GM18909 (cell line): ENCODE measurements around the gene SPARC.
"Not testable (repeated sequence)": the region's sequence is repeated elsewhere in the genome, so short reads cannot be mapped to it uniquely, and the experiment has no call there.

ENCODE experiments used
- ATAC-seq: cut with Tn5 transposase; IDR thresholded peaks from one replicate; pipeline ENCODE4 v1.9.1; 2021; ENCODE audit warnings: mild to moderate bottlenecking; ENCODE audit not compliant: unreplicated experiment, poor library complexity

SPARC gene

DNA sequence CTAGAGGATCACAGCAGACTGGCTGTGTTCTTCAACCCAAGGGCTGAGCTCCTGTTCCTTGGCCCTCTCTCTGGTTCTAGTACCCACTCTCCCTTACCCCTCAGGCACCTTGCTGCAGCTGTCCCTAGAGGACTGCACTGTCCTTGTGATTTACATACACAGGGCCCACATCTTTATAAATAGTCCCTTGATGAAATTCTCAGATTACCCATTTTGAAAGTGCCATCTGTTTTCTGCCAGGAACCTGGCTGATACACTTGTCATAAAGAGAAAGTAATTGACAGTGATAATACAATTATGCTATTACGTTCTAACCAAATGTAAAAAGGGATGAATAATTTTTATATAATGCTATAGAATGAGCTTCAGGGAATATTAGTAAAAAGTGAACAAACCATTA lies 16.5 kb upstream of the SPARC start:
- ATAC-seq = peak; percentile 93

DNA sequence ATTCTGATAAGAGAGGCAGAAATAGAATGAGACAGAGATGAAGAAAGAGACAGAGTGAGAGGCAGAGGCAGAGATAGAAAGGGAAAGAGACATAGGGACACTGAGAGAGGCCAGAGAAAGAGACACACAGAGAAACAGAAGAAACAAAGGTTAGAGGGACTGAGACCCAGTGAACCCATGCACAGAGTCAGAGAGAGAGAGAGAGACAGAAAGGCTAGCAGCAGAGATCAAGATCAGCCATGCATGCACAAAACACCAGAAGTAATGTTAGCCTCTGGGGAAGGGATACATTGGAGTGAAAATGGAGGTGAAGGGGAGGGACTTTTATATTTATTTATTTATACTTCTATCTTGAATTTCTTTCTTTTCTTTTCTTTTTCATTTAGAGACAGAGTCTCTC lies 14.1 kb upstream of the SPARC start:
- ATAC-seq = peak; percentile 49

DNA sequence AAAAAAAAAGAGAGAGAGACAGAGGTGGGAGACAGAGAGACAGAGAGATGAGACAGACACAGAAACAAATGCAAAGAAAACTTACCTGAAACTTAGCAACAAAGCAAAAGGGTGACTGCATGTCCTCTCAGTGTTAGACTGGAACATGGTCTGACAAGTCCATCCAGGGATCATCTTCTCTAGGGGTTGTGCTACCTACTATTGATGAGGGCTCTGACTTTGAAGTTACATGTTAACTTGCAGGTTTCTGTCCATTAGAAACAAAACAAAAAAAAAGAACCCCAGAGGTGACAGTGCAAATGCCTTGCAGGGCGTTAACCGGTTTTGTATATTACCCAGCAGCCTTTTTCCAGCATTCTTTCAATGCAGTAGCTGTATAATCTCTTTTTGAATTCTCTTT lies 13.6 kb upstream of the SPARC start:
- peak; percentile 38 for ATAC-seq

DNA sequence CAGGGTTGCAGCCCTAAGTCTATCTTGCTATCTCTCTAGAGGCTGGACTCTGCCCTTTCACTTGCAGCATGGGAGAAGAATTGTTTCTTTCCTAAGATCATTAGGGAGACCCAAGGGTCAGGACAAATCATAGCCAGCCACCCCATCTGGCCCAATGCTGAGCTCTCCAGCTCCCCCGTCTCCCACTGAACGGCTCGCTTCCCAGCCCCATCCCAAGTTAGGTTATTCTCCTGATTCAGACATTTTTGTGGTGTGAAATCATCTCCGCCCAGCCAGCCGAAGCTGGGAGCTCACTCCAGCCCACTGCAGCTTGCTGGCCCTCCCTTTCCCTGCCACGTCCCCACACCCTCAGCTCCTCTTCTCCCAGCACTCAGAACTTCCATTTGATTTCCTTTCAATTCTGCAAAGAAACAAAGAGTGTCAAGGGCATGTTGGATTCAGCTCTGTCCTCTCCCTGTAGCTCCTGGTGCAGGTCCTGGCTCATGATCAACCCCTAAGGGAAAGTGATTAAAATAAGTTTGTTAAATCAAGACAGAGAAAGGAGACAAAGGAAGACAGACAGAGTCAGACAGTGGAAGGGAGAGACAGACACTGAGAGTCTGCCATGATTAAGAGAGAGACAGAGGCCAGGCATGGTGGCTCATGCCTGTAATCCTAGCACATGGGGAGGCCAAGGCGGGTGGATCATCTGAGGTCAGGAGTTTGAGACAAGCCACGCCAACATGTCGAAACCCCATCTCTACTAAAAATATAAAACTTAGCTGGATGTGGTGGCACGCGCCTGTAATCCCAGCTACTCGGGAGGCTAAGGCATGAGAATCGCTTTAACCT lies 12.6 kb upstream of the SPARC start:
- ATAC-seq = no peak

DNA sequence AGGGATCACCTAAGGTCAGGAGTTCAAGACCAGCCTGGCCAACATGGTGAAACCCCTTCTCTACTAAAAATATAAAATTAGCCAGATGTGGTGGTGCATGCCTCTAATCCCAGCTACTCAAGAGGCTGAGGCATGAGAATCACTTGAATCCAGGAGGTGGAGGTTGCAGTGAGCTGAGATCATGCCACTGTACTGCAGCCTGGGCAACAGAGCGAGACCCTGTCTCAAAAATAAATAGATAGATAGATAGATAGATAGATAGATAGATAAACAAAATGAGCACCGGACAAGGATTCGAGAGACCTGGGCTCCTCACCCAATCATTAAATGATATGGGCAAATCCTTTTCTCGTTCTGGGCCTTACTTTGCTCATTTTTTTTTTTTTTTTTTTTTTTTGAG lies 11.4 kb upstream of the SPARC start:
- not testable (repeated sequence) for ATAC-seq

DNA sequence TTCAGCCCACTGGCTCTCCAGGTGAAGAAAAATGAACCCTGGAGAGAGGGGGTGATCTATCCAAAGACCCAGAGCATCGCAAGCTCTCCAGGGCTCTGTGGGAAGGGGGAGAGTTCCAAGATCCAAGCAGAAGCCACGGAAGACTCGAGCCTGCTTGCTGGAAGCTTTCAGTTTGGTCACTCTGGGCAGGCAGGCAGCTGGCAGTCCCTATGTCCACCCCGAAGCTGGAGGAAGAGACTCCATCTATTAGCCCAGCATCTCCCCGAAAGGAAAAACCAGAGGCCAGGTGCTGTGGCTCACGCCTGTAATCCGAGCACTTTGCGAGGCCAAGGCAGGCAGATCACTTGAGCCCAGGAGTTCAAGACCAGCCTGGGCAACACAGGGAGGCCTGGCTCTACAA lies 10.7 kb upstream of the SPARC start:
- ATAC-seq = no peak

DNA sequence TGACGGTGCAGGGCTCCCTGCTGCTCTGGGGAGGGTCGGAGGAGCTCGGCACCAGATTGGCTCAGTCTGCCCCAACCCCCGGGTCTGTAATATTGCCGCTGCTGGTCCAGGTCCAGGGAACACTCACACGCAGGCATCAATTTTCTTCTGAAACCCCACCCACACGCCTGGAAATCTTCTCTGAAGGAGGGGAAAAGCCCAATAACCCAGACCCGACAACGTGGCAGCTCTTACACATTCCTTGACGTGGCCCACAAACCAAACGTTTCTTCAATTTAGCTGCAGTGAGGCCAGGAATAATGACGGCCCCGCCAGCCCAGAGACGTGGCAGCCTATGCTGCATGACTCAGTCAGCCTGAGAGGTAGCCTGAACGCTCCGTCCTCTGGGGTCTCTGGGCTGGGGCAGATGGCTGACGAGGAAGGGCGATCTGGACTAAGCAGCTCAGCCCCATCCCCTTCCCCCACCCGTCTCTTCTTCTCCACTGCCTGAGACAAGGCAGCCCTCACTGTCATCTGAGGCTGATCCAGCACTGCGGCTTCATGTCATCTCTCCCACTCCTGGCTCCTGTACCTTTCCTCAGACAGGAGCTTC lies 9.9 kb upstream of the SPARC start:
- no peak for ATAC-seq

DNA sequence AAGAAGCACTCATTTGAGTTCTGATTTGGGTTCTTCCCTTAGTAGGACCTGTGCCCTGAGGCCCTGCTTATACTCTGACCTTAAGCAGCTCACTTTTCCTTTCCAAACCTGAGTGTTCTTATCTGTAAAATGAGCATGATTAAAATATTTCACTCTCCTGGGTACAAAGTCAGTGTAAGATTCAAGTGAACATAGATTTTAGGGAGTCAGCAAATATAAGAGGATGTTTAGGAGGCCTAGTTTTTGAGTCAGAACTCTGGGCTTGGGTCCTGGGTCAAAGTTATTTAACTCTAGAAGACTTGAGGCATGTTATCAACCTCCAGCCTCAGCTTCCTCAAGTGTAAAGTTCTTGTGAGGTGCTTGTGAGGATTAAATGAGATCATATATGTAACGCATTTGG lies 8.7 kb upstream of the SPARC start:
- ATAC-seq = no peak

DNA sequence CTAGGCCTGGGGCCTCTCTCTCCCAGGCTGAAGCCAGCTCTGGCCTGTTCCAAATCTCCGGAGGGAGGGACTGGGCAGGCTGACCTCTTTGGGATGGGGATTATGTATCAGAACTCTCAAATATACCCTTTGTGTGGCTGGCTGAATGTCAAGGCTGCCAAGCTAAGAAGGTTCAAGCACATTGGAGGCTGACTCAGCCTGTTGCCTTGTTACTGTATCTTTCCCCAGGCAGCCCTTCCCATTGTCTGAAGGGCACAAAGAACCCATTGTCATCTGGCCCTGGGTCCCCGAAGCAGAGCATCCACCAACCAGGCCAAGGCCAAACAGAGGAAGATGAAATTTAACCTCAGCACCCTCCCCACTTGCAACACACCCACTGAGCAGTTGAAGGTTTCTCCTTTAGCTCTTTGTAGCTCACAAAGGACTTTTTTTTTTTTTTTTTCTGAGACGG lies 7.3 kb upstream of the SPARC start:
- no peak for ATAC-seq

DNA sequence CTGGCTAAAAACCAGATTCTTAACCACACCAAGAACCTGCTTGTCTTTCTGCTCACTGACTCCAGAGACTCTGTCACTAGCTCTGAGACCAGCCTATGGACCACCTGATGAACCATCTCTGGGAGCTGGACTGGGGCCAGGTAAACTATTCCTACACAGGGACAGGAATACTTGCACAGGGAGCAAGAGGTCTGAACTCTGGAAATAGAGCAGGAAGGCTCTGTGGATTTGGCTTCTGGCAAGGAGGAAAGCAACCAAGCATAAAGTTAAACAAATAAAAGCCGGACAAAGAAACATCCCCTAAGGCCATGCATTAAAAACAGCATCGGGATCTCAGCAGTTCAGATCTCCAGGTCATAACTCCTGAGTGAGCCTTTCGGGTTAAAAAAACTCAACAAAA lies 5.6 kb upstream of the SPARC start:
- no peak for ATAC-seq

DNA sequence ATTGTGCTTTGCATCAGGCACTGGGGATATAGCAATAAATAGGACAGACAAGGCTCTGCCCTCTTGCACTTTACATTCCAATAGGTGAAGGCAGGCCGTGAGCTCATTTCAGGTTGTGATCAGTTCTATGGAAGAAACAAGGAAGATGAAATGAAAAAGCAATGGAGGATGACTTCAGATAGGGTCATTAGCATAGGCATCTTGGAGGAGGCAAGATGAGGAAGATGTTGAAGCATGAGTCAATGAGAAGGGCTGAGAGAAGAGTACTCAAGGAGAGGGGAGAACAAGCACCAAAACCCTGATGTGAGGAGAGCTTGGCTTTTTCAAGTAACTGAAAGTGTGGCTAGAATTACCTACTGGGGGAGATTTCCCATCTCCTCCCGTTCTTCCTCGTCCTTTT lies 5.0 kb upstream of the SPARC start:
- ATAC-seq = no peak

DNA sequence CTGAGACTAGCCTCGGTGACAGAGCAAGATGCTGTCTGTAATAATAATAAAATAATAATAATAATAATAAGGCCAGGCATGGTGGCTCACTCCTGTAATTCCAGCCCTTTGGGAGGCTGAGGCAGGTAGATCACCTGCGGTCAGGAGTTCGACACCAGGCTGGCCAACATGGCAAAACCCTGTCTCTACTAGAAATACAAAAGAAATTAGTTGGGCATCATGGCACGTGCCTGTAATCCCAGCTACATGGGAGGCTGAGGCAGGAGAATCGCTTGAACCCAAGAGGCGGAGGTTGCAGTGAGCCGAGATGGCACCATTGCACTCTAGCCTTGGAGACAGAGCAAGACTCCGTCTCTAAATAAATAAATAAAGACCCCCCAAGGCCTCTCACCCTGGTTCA lies 2.9 kb upstream of the SPARC start:
- not testable (repeated sequence) for ATAC-seq

DNA sequence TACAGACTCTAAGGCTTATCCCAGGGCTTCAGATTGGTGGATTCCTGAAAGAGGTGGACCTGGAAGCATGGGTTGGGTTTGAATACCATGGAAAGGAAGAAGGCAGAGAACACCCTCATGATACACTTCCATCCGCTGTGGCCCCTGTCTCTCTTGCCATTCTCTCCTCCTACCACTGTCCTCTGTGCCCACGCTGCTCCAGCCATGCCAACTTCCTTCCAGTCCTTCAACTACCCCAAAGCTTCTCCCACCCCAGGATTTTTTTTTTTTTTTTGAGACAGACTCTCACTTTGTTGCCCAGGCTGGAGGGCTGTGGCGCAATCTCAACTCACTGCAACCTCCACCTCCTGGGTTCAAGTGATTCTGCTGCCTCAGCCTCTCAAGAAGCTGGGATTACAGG lies 1.7 kb upstream of the SPARC start:
- ATAC-seq = no peak

DNA sequence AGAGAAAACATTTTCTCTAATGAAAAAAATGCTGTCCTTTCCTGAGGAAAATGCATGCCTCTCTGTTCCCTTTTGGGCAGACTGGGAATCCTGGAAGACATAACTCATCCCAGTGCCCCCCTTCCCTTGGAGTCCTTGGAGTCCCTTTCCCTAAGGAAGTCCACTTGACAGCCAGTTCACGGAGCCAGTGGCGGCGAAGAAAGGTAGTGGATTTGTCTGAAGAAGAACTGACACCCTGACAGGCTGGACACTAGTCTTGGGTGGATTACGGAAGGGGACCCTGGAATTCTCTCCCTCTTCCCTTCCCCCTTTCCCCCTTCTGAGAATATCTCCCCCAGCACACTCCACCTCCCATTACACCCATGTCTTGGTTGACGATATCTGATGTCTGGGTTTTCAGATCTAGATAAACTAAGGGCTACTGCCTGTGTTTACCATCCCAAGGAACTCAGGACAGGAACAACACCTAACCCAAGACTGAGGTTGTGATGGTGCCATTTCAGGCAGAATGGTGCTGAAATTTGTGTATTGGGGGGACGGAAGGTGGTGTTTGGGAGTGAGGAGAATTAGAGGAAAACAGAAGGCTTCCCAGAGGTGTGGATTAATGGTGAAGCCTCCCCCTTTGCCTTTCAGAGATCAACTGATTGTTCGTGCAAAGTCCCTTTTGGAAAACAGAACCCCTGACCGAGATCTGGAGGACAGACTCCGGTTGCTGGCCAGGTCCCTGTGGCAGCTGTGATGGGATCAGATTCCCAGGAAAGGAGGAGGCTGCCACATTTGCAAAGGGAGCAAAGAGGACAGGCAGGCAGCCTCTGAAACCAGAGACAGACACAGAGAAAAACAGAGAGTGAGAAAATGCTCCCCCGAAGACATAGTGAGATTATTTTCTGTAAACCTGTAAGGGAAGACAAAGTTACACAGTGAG lies 704 bp downstream of the SPARC start:
- no peak for ATAC-seq

DNA sequence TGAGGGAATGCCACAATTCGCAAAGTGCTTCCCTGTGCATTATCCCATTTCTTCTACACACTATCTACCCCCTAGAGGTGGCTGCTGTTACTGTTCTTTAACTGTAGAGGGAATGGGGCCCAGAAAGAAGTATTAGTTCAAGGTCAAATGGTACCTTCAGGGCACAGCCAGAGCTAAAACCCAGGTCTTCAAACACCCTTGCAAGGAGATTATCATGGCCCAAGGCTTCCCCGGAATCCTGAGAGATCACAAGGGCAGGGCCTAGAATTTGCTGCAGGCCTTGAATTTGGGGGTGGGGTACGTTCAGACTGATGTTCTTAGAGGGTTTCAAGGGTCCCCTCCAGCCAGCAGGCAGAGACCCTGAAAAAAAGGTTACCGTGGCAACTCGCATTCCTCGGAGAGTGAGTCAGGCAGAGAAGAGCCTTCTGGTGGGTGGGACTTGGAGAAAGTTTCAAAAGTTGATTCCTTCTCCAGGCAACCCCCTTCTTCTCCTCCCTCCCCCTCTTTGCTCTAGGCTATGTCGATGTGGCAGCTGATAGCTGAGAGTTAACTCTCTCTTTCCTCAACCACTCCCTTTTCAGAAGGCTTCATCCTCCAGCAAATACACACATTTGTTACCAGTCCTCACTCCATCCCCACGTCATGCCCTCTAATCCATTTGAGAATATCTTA lies 1.9 kb downstream of the SPARC start:
- ATAC-seq = no peak

DNA sequence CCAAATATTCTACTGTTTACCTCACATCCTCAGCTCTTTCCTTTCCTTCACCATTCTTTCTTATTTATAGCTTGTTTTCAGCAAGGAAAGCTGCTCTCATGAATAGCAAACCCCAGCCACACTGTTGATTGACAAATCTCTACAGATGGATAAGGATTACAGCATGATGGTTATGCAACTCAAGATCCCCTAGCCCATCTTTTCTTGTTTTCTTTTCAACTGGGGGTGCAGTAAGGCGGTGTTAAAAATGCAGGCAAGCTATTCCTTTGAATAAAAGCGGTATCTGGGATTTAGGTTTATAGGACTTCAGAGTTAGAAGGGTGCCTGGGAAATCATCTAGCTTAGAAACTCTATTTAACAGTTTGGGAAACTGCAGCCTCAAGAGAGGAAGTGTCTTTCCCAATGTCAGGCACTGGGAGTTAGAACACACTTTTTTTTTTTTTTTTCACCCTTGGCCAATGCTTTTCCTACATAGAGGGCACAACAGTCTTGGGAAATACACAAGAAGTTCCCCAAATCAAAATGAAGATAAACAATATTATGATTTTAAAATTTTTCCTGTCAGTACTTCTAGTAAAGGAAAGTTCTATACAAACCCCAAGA lies 2.6 kb downstream of the SPARC start:
- ATAC-seq = no peak

DNA sequence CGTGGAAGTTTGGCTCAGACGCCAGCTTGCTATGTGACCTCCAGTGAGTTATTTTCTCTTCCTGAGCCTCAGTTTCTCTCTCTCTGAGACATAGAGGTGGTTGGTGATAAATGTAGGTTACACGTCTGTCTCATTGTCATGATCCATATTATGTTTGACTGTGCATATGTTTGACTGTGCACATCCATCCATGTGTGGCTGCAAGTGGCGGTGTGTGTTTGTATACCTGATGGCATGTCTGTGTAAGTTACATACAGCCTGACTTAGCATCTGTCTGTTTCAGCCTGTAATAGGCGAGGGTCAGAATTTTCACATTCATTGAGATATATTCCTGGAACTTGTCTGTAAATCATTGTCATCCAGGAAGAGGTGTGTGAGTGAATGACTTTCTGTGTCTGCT lies 3.3 kb downstream of the SPARC start:
- ATAC-seq = no peak

DNA sequence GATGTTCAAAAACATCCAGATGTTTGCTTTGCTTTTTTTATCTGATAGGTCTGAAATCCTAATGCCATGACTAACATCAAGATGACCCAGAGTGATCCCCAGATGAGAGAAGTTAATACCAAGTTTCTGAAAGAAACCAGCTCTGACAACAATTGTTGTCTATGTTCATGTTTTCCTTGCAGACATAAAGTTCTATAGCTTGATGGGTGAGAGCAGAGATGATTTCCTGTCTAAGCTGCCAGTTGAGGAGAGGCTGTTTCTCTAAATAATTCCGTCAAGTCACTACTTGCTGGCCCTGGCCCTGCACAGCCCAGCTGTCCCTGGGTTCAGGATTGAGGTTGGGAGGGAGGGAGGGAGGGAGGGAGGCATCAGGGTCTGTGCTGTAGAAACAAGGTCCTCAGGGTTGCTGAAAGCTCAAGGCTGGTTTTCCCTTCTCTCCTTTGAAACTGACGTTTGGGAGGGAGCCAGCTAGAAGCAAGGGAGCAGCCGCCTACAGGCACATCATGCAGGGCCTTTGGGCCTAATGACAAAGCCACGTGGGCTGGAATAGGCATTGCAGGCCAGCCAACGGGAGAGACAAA lies 3.9 kb downstream of the SPARC start:
- no peak for ATAC-seq

DNA sequence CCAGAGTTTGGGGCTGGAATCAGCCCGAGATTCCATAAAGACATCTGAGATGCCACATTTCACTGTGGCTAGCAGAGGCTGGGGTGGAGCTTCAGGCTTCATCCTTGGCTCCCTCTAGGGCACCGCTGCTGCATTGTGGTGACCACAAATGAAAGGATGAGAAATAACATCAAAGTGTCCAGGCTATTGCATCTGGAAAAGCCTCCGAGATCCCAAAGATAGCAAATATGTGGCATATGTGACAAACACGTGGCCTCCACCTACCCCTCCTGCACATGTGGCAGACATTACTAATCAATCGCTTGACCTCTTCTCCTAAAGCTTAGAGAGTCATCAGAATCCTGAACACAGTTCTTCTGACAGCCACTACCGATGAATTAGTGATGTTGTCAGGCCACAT lies 4.5 kb downstream of the SPARC start:
- ATAC-seq = no peak

DNA sequence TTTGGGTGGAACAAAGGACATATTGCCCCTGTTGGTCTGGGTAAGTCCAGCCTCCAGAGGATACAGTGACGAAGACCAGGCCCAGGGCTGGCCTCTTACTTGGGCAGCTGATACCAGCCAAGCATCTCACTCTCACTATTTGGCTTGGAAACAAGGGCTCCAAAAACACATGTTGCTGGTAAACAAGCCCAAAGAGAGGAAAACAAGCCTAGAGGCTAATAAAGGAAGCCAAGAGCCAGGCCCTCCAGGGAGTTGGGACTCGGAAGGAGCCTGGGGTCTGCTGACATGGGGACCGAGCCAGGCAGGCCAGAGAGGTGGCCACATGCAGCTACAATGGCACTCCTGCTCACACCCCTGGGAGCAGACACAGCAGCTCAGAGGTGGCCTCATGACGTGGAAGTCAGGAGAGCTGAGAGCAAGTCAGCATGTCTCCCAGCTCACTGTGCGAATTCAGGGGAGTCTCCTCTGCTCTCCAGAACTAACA lies 5.7 kb downstream of the SPARC start:
- no peak for ATAC-seq
